AG09309 (cell line): ENCODE measurements around the gene ZSCAN2.

Experiments
- DNase-seq: peaks from one replicate; pipeline ENCODE4 v3.0.0-alpha.2; 2010; ENCODE audit warnings: low read depth
- H3K4me3 ChIP-seq: 2 replicates; pipeline ENCODE4 v1.5.1; 2011; ENCODE audit warnings: mild to moderate bottlenecking, low read depth, low read length, moderate library complexity; ENCODE audit not compliant: control insufficient read depth
- CTCF ChIP-seq: IDR thresholded peaks from 2 replicates; pipeline ENCODE4 v1.5.1; 2011; ENCODE audit warnings: mild to moderate bottlenecking, low read depth, low read length, inconsistent platforms; ENCODE audit not compliant: insufficient read depth, control insufficient read depth; ENCODE audit errors: missing control alignments

The ZSCAN2 gene

GRCh38 chr15:84611631-84612030 is 10.8 kb downstream of the ZSCAN2 start:
- no peak for TF ChIP-seq CTCF
- no peak for DNase-seq

DNA sequence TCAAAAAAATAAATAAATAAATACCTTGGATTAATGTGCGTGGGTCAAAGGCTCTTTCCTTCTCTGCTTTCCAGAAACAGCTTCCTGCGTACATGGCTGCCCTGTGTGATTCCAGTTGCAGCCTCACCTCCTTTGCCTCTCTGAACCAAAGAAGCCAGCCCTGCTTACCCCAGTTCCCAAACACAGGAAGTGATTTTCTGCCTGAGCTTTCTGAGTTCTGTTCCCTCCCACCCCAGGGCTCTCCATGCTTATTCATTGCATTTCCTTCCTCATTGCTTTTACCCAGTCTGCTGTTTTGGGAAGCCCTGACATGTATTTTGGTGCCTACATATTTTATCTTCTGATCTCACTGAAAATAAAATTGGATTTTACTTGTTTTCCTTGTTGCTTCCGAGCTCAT is 15.4 kb downstream of the ZSCAN2 start:
- H3K4me3 ChIP-seq, result no peak overlapping the region
- no peak for TF ChIP-seq CTCF
- DNase-seq, result no peak

More at GRCh38 chr15:84611631-84612030, 10.8 kb downstream of the ZSCAN2 start:
- no peak overlapping the region for H3K4me3 ChIP-seq

- TF ChIP-seq CTCF, result no peak
- DNase-seq, result no peak
- no peak overlapping the region for H3K4me3 ChIP-seq
Observed at GRCh38 chr15:84620626-84621025, 19.8 kb downstream of the ZSCAN2 start.

- no peak for TF ChIP-seq CTCF
- no peak overlapping the region for H3K4me3 ChIP-seq
- no peak for DNase-seq
Observed at GRCh38 chr15:84621358-84621979, 20.7 kb downstream of the ZSCAN2 start.

- no peak for DNase-seq
- no peak overlapping the region for H3K4me3 ChIP-seq
- no peak for TF ChIP-seq CTCF
Observed at GRCh38 chr15:84624359-84624758, 23.6 kb downstream of the ZSCAN2 start.

DNA sequence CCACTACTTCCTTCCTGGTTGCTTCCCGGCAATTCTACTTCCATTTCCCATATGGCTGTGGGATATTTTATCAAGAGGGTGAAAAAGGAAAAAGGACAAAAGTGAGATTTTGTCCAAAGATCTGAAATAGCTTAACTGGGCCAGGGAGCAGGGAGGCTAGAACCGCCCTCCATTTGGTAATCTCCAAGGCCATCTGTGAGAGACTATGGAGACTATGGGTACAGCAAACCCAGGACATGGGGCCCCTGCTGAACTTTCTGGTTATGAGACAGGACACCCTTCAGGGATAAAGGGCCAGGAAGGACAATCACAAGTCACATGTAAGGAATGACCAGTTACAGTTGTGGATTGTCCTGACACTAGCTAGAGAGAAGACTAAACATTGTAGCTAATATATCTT is 24.3 kb downstream of the ZSCAN2 start:
- no peak for DNase-seq
- no peak overlapping the region for H3K4me3 ChIP-seq
- TF ChIP-seq CTCF, result no peak
